ENCODE results near the gene SMARCA2. TPM values are rescaled to one million over a fixed set of nuclear protein-coding genes. Genes with fewer than 3 reads are reported as not detected.

SMARCA2 gene
- total RNA-seq, 1 donor from 2014 or later, result 96.2 TPM

GRCh38 chr9:2036844-2037243 lies 21.7 kb downstream of the SMARCA2 start:
- no peak for TF ChIP-seq CTCF (IDR thresholded peaks at IDR 0.05; ENCODE audit: unreplicated experiment)
- Mint-ChIP-seq H3K9me3 (no peaks in the 10 kb centered on the region), H3K36me3 (peaks cover 39% of the 10 kb centered on the region), H3K4me1 (peaks cover under 1% of the 10 kb centered on the region), H3K27me3 (ENCODE audit: low read depth) (no peaks in the 10 kb centered on the region), H3K4me3 (no peak overlapping the region), H3K27ac (no peak overlapping the region)
- no peak for DNase-seq (ENCODE audit: low spot score in 2 of 2, unreplicated experiment in 2 of 2)

- Mint-ChIP-seq H3K36me3 (peaks cover 30% of the 10 kb centered on the region), H3K4me3 (no peak overlapping the region), H3K9me3 (no peaks in the 10 kb centered on the region), H3K4me1 (peaks cover 17% of the 10 kb centered on the region), H3K27me3 (ENCODE audit: low read depth) (no peaks in the 10 kb centered on the region), H3K27ac (no peak overlapping the region)
- TF ChIP-seq CTCF (IDR thresholded peaks at IDR 0.05; ENCODE audit: unreplicated experiment), result no peak
- no peak for DNase-seq (ENCODE audit: low spot score in 2 of 2, unreplicated experiment in 2 of 2)
These were observed 24.4 kb downstream of the SMARCA2 start for GRCh38 chr9:2039294-2040180.

GRCh38 chr9:2040828-2041227 lies 25.7 kb downstream of the SMARCA2 start:
- H3K4me3 Mint-ChIP-seq, result no peak overlapping the region
- peaks cover 17% of the 10 kb centered on the region for H3K4me1 Mint-ChIP-seq
- no peak for TF ChIP-seq CTCF (IDR thresholded peaks at IDR 0.05; ENCODE audit: unreplicated experiment)
- H3K27ac Mint-ChIP-seq, result no peak overlapping the region
- H3K27me3 Mint-ChIP-seq (ENCODE audit: low read depth), result peaks cover 9% of the 10 kb centered on the region
- H3K36me3 Mint-ChIP-seq, result peaks cover 27% of the 10 kb centered on the region
- H3K9me3 Mint-ChIP-seq, result no peaks in the 10 kb centered on the region
- DNase-seq (ENCODE audit: low spot score in 2 of 2, unreplicated experiment in 2 of 2), result no peak

- no peak for DNase-seq (ENCODE audit: low spot score in 2 of 2, unreplicated experiment in 2 of 2)
- TF ChIP-seq CTCF (IDR thresholded peaks at IDR 0.05; ENCODE audit: unreplicated experiment), result no peak
- no peak overlapping the region for H3K27ac Mint-ChIP-seq
- no peak overlapping the region for H3K4me3 Mint-ChIP-seq
- H3K36me3 Mint-ChIP-seq, result peaks cover 26% of the 10 kb centered on the region
- H3K27me3 Mint-ChIP-seq (ENCODE audit: low read depth), result peaks cover 18% of the 10 kb centered on the region
- H3K9me3 Mint-ChIP-seq, result no peaks in the 10 kb centered on the region
- peaks cover 21% of the 10 kb centered on the region for H3K4me1 Mint-ChIP-seq
These were observed 26.6 kb downstream of the SMARCA2 start for GRCh38 chr9:2041736-2042135.

- peaks cover 29% of the 10 kb centered on the region for H3K4me1 Mint-ChIP-seq
These were observed 28.1 kb downstream of the SMARCA2 start for GRCh38 chr9:2043243-2043642.

More at GRCh38 chr9:2043243-2043642, 28.1 kb downstream of the SMARCA2 start:
- Mint-ChIP-seq H3K9me3 (no peaks in the 10 kb centered on the region), H3K36me3 (peaks cover 28% of the 10 kb centered on the region), H3K4me3 (no peak overlapping the region), H3K27me3 (ENCODE audit: low read depth) (peaks cover 29% of the 10 kb centered on the region), H3K27ac (no peak overlapping the region)
- no peak for DNase-seq (ENCODE audit: low spot score in 2 of 2, unreplicated experiment in 2 of 2)
- no peak for TF ChIP-seq CTCF (IDR thresholded peaks at IDR 0.05; ENCODE audit: unreplicated experiment)
